Endothelial cell (in vitro differentiated cells): Measurements from ENCODE around the gene KLHL22. TPM values are rescaled to one million over a fixed set of nuclear protein-coding genes. Genes with fewer than 3 reads are reported as not detected.

ENCODE experiments used
- DNase-seq: peaks from one replicate; pipeline ENCODE4 v3.0.0; 2021; ENCODE audit warnings: low spot score
- H3K27ac Mint-ChIP-seq: one replicate; pipeline ENCODE4 v1.8.0; 2021; ENCODE audit warnings: mixed read lengths, inconsistent platforms; ENCODE audit not compliant: unreplicated experiment
- H3K27me3 Mint-ChIP-seq: one replicate; pipeline ENCODE4 v1.8.0; 2021; ENCODE audit warnings: mild to moderate bottlenecking, moderate library complexity, mixed read lengths, inconsistent platforms; ENCODE audit not compliant: unreplicated experiment
- H3K36me3 Mint-ChIP-seq: one replicate; pipeline ENCODE4 v1.8.0; 2021; ENCODE audit warnings: mild to moderate bottlenecking, low read depth, mixed read lengths, inconsistent platforms; ENCODE audit not compliant: unreplicated experiment
- H3K4me1 Mint-ChIP-seq: one replicate; pipeline ENCODE4 v1.8.0; 2021; ENCODE audit warnings: mild to moderate bottlenecking, mixed read lengths, inconsistent platforms; ENCODE audit not compliant: unreplicated experiment
- H3K4me3 Mint-ChIP-seq: one replicate; pipeline ENCODE4 v1.8.0; 2021; ENCODE audit warnings: mild to moderate bottlenecking, mixed read lengths, inconsistent platforms; ENCODE audit not compliant: unreplicated experiment
- H3K9me3 Mint-ChIP-seq: one replicate; pipeline ENCODE4 v1.8.0; 2021; ENCODE audit warnings: mixed read lengths, inconsistent platforms; ENCODE audit not compliant: unreplicated experiment
- CTCF ChIP-seq: fragments of 200-600 bp; sonication (generic); IDR thresholded peaks from one replicate; pipeline ENCODE4 v1.5.0; 2021; ENCODE audit warnings: antibody characterized with exemption; ENCODE audit not compliant: unreplicated experiment
- total RNA-seq: library from RNA; stranded (reverse); fragmentation: NEBNext Ultra II Directional; extraction: Animal tissue kit (Norgen Biotek cat#: 25700); gene quantifications from one replicate; pipeline ENCODE4 v1.2.1, GENCODE V29; 2021; ENCODE audit not compliant: unreplicated experiment

KLHL22 gene
- total RNA-seq, 1 donor from 2014 or later = 19.4 TPM

GRCh38 chr22:20408891-20409290, 86.7 kb downstream of the KLHL22 start:
- no peak for TF ChIP-seq CTCF
- DNase-seq = no peak
- H3K27me3 Mint-ChIP-seq = peaks cover 6% of the 10 kb centered on the region
- no peaks in the 10 kb centered on the region for H3K9me3 Mint-ChIP-seq
- H3K27ac Mint-ChIP-seq = no peak overlapping the region
- H3K4me3 Mint-ChIP-seq = no peak overlapping the region
- H3K36me3 Mint-ChIP-seq = peaks cover 13% of the 10 kb centered on the region
- no peaks in the 10 kb centered on the region for H3K4me1 Mint-ChIP-seq

GRCh38 chr22:20407829-20408228, 87.8 kb downstream of the KLHL22 start:
- Mint-ChIP-seq H3K9me3 (no peaks in the 10 kb centered on the region), H3K4me1 (peaks cover 3% of the 10 kb centered on the region), H3K27ac (no peak overlapping the region), H3K4me3 (no peak overlapping the region), H3K36me3 (peaks cover 20% of the 10 kb centered on the region), H3K27me3 (peaks cover 7% of the 10 kb centered on the region)
- no peak for TF ChIP-seq CTCF
- no peak for DNase-seq

GRCh38 chr22:20406686-20407408, 88.7 kb downstream of the KLHL22 start:
- Mint-ChIP-seq H3K36me3 (peaks cover 20% of the 10 kb centered on the region), H3K27me3 (peaks cover 7% of the 10 kb centered on the region), H3K9me3 (no peaks in the 10 kb centered on the region), H3K27ac (no peak overlapping the region), H3K4me1 (peaks cover 3% of the 10 kb centered on the region), H3K4me3 (peak overlapping the region; percentile 42)
- no peak for TF ChIP-seq CTCF
- DNase-seq = no peak

GRCh38 chr22:20405931-20406685, 89.5 kb downstream of the KLHL22 start:
- no peak for DNase-seq
- H3K27ac Mint-ChIP-seq = no peak overlapping the region
- H3K36me3 Mint-ChIP-seq = peaks cover 20% of the 10 kb centered on the region
- H3K4me3 Mint-ChIP-seq = no peak overlapping the region
- H3K9me3 Mint-ChIP-seq = no peaks in the 10 kb centered on the region
- peaks cover 3% of the 10 kb centered on the region for H3K4me1 Mint-ChIP-seq
- peaks cover 7% of the 10 kb centered on the region for H3K27me3 Mint-ChIP-seq
- no peak for TF ChIP-seq CTCF

GRCh38 chr22:20405291-20405930, 90.2 kb downstream of the KLHL22 start:
- H3K4me1 Mint-ChIP-seq = peaks cover 3% of the 10 kb centered on the region
- H3K9me3 Mint-ChIP-seq = no peaks in the 10 kb centered on the region
- TF ChIP-seq CTCF = no peak

More at GRCh38 chr22:20405291-20405930, 90.2 kb downstream of the KLHL22 start:
- Mint-ChIP-seq H3K36me3 (peaks cover 20% of the 10 kb centered on the region), H3K27ac (no peak overlapping the region), H3K27me3 (peaks cover 7% of the 10 kb centered on the region), H3K4me3 (no peak overlapping the region)
- no peak for DNase-seq
